Ecto neural progenitor cell (in vitro differentiated cells): ENCODE measurements around the gene MAPK10.
"Not testable (repeated sequence)": the region's sequence is repeated elsewhere in the genome, so short reads cannot be mapped to it uniquely, and the experiment has no call there.

Experiments
- DNase-seq: peaks from one replicate; pipeline ENCODE4 v3.0.0-alpha.2; 2018; ENCODE audit warnings: low spot score

MAPK10 gene

DNA sequence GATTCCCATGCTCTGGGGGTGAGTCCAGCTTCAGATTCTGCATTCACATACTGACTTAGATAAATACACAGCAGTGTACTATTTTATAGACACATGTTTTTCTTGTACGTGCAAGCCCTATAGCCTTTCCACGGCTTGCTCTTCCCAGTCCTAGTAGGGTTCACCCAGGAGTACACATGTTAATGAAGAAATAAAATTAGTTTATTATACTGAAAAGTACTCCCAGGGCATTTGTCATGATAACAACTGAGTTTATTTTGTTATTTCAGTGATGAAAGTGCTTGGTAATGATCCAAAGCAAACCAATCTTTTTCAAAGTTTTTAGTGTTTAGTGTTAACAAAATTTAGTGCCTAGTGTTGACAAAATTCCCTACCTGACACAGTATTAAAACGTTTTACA, 21.3 kb downstream of the MAPK10 start:
- no peak for DNase-seq

DNA sequence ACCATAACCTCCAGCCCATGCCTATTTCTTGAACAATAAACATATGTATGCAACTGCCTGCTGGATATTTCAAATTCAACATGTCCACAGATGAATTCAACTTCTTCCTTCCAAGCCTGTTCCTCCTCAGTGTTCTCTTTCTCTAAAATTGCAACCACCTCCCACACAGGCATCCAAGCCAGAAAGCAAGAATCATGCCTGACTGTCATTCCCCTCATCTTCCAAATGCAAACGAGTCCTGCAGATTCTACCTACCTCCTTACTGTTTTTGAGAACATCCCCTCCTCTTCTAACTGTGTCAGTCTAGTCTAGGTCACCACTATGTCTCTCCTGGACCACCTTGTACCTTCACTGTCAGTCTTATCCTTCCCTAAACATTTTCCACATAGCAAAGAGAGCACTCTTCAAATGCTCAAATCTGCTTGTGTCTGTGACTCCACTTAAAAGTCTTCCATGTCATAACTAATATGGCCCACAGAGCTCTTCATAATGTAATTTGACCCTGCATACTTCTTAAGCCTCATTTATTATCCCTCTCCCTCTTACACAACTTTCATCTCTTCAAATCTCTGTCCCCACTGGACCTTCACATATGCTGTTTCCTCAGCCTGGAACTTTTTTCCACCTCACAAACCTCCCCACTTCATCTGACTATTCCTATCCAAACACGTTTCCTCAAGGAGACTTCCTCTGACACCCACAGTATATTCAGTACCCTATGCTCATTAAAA, 25.7 kb downstream of the MAPK10 start:
- DNase-seq = no peak

DNA sequence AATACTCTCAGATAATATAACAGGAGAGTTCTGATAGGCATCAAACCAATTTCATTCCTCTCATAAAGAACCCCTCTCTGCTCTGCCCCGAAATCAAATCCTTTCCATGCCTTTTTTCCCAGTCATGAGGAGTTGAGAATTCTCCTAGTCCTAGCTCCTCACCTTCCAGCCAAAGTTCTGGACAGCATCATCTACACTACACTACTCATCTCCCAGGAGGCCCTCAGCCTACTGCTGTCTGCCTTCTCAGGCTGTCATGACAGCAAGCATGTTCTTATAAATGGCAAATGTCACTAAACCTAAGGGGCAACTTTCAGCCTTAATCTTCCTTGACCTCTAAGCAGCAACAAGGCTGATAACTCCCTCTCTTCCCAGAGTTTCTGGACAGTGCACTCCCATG, 26.6 kb downstream of the MAPK10 start:
- DNase-seq = no peak

DNA sequence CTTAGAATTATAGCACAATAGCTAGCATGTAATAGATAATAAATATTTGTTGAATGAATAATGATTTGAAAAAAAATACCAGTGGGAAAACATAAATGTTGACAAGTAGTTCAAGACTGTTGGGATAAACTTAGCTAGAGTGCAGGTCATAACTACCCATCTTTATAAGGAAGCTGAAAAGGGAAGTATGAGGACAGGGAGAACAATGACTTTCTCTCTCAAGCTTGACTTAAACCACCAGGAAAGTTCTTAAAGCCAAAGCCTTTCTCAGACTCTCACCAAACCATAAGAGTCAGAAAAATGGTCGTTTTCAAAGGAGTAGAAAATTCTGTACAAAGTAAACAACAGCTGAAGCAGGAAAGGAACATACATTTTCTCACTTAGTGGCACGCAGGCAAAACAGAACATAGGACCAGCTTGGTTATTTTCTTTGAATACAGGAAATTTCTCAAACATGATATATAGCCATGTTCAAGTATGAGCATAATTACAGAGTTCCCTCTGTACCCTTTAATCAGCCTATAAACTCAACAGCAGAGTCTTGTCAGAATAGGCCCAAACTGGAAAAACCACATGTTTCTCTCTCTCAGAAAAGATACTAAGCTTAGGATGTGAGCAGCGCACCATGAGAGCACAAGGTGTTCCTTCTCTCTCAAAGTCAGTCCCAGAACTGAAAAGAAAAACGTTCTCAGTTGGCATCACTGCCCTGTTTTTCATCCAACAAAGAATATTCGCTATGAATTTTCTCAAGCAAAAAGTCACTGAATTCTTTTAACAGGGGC, 28.7 kb downstream of the MAPK10 start:
- DNase-seq = no peak

DNA sequence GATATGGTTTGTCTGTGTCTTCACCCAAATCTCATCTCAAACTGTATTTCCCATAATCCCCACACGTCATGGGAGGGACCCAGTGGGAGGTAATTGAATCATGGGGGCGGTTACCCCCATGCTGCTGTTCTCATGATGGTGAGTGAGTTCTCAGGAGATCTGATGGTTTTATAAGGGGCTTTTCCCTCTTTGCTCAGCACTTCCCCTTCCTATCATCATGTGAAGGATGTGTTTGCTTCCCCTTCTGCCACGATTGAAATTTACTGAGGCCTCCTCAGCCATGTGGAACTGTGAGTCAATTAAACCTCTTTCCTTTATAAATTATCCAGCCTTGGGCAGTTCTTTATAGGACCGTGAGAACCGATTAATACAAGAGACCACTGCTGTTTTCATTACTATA, 29.4 kb downstream of the MAPK10 start:
- DNase-seq = not testable (repeated sequence)

DNA sequence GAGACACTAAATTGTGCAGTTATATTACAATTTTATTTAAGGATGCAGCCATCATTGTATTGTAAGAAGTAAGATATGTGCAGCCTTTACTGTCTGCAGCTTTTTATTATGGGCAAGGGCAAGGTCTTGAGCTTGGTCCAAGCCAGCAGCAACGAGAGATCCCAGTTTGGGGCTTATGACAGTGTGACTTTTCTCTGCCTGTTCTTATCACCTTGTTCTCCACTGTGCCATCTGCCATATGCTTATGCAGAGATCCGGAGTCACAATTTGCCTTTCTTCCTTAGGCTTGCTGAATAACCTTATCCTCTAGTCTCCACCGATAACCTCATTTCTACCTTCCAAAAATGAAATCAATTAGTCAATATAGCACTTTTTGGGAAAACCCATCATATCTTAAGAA, 30.4 kb downstream of the MAPK10 start:
- DNase-seq = no peak

DNA sequence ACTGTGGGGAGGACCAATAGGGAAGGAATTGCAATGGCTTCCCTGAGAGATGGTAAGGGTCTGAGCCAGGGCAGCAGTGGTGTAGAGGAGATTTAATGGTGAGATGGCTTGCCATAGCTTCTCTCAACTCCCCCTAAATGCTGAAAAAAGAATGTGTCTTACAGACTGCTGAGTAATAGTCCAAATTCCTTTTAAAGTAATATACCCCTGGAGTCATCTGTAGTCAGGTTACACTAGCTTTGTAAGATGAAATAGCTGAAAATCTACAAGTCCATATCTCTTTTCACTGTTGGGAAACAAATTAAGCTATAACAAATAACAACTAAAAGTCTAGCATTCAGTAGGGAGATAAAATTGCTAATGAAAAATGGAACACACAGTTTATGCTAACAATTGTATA, 33.5 kb downstream of the MAPK10 start:
- no peak for DNase-seq

DNA sequence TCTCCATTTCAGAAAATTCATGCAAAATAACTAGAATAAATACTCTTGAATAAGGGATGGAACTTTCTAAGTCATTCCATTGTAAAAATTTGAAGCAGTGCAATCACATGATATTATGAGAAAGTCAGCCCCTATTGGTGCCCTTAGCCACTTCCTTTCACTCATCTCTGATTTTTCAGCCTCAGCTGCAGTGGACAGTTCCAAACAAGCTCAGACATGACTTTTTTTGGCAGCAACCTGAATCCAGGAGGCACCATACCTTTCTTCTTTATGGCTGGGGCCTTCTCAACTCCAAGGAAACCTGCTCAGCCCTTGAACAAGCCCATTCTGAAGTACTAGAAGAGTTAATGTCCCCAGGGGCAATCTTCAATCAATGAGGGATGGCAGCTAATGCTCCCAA, 40.5 kb downstream of the MAPK10 start:
- DNase-seq = no peak

DNA sequence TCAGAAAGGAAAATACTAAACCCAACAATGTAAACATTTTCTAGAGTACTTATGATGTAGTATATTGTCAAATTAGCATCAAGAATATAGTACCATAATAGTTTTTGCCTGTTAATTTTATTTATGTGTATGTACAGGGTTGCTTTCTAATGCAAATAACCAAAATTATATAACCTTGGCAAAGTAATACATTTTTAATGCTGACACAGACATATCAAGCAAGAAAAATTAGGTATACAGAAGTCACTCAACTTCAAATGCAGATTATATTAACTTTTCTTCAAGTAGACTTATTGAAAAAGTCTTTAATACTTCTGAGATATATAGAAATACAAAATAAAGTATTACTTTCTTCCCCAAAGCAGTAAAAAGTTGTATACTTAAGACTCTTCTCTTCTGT, 44.3 kb downstream of the MAPK10 start:
- no peak for DNase-seq

DNA sequence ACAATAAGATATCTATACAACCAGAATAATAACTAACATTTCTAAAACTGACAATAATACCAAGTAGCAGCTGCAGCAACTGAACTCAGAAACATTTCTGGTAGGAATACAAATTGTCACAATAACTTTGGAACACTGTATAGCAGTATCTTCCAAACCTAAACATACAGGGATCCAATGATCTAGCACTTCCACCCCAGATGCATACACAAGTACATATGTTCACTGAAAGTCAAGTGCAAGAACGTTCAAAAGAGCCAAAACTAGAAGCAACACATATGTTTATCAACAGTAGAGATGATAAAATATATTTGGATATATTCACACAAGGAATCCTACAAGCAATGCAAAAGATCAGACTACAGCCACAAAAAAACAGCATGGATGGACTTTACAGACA, 46.2 kb downstream of the MAPK10 start:
- DNase-seq = no peak

DNA sequence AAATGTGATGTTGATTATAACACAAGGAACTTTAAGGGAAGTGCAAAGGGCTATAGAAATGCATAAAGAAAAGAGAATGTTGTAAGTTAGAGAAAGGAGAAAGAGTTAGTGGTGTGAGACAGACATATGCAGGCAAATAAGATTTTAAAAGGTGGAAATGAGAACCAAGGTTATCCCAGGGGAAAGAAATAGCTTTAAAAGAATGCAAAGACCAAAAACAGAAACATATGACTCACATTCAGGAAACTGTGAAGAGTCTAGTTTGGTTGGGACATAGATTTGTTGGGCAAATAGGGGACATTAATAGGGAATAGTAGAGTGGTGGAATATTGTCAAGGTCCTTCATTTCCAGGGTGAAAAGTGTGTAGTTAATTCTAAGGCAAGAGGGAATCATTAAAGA, 52.4 kb downstream of the MAPK10 start:
- DNase-seq = no peak

DNA sequence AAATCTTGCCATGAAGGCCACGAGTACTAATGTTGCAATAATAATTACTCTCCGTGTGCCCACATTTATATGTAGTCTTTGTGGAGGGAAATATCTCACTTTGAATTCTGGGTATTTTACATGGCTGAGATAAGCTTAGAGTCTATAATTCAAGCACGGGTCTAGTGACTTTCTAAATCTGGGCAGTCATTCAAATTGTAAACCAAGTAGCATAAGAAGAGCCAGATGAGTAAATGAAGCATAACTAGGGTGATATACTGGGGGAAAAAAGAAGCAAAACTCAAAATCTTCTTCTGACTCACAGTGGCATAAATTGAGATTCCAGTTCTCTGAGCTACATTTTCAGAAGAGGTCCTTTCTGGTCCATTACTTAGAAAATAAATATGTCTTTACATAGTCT, 53.0 kb downstream of the MAPK10 start:
- DNase-seq = no peak

DNA sequence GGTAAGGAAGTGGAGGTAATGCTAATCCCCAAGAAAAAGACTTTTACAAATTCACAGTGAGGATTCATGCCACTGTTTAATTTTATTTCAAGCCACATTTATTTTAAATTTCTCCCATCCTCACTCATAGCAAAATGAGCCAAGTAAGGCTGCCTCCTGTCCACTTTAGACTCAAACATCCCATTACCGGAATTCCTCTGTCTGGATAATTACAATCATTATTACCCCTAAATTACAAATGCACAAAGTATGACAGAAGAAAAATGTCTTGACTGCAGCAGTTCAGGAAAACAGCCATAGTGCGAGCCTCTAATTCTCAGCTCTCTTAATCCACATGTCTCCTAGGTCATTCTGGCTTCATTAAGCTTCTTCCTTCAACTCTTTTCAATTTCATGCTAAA, 57.0 kb downstream of the MAPK10 start:
- no peak for DNase-seq

DNA sequence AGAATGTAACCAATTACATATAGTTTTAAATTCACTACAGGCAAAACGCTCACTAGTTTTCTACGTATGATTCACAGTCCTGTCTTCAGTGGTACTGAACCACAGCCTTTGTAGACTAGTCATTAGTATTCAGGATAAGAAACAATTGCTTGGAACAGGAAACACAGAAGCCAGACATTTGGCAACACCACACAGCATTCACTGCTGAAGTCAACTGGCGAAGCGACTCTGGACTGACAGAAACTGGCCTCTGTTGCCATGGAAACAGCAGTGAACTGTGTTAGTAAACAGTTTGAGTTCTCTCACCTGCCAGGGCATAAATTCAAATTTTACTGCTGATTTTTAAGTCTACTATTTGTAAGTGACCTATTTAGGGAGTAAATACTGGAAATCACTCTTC, 57.6 kb downstream of the MAPK10 start:
- DNase-seq = no peak

DNA sequence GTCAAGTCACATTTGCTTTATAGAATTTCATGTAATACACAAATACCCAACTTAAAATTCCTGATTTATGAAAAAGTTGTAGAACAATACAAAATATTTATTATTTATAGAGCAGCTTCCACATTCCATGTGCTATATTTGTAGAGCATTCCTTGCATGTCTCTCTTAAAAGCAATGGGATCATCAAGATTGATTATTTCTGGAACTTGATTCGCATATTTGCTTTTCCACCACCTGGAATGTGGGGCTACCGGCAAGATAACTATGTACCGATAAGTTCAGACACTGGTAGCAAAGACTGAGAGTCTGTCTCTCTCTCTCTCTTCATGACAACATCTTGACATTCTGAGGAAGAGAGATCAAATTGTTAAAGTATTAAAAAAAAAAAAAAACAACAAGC, 59.3 kb downstream of the MAPK10 start:
- DNase-seq = no peak

DNA sequence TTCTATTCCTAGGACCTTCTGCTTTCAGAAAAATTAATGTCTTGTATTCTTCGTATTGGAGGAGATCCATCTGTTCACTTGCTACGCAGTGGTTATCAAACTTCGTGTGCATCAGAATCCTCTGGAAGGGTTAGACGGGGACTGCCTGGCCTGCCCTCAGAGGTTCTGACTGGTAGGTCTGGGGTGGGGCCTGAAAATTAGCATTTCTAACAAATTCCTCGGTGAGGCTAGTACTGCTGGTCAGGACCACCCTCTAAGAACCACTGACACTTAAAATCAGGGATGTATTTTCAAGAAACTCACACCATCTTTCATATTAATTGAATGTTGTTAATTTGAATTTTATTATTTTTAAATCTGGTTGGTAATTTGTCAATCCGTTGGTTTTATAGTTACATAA, 63.0 kb downstream of the MAPK10 start:
- DNase-seq = no peak

DNA sequence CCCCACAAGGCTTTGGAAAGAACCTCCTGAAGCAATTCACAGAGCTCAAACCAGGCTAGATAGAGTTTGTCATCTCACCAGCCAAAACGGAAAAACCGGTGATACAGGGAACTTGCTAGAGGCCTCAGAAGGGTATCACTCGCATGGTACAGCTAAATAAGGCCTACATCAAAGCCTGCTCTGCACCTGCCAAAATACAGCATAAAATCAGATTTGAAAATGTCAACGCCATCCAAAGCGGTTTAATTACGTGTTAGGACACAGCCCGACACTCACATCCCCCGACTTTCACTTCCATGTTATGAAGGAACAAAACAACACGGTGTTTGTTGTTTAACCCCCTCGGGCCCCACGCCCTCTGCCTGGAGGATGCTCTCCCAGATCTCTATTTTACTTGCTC, 65.0 kb downstream of the MAPK10 start:
- no peak for DNase-seq

DNA sequence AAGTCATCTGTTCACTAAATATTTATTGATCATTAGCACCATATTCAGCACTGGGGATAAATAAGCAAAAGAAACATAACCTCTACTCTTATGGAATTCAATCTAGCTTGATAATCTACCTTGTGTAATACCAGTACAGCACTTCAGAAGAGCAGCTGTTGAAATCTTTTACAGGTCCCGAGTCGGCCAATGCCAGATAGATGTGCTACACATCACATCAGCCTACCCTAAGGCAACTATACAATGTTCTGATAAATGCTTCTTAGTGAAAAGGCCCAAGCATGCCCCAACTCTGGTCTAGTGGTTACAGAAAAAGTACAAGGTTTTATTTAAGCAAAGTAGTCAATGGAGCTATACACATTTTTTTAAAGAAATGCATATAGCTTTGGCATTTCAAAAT, 68.7 kb downstream of the MAPK10 start:
- no peak for DNase-seq

DNA sequence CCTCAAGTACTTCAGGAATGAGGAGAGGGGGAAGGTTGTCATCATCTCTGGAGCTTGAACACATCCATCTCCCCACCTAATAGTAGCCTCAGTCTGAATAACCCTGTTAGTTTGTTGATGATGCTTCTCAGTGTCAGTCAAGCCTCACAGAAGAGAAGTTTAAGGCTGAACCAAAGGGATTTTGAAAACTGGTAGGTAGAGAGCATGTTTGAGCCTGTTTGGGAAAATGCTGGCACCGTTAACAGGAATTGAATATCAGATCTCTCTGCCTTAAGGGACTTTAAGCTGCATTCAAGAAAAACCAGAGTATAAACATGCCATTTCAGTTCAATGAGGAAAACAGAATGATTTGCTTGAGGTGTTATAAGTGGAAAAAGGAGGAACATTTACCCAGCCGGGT, 73.1 kb downstream of the MAPK10 start:
- no peak for DNase-seq

DNA sequence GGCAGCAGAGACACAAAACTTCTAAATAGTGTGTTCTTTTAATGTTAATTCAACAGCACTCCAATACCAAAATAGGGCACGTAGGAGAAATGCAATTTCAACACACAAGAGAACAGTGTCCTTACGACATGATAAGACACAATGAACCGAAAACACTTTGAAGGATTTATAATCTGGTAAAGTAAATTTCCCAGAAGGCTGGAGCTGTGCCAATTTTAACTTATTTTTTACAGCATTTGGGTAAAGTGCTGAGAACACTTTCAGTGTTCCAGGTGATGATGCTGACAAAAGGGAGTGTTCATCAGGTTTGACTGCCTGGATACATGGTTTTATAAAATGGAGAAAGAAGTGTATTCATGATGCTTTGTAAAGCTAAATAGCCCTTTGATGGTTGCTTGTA, 76.5 kb downstream of the MAPK10 start:
- DNase-seq = no peak

DNA sequence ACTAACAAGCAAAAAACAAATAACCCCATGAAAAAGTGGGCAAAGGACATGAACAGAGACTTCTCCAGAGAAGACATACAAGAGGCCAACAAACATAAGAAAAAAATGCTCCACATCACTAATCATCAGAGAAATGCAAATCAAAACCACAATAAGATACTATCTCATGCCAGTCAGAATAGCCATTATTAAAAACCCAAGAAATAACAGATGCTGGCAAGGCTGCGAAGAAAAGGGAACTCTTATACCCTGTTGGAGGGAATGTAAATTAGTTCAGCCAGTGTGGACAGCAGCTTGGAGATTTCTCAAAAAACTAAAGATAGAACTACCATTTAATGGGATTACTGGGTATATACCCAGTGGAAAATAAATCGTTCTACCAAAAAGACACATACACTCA, 79.6 kb downstream of the MAPK10 start:
- no peak for DNase-seq

DNA sequence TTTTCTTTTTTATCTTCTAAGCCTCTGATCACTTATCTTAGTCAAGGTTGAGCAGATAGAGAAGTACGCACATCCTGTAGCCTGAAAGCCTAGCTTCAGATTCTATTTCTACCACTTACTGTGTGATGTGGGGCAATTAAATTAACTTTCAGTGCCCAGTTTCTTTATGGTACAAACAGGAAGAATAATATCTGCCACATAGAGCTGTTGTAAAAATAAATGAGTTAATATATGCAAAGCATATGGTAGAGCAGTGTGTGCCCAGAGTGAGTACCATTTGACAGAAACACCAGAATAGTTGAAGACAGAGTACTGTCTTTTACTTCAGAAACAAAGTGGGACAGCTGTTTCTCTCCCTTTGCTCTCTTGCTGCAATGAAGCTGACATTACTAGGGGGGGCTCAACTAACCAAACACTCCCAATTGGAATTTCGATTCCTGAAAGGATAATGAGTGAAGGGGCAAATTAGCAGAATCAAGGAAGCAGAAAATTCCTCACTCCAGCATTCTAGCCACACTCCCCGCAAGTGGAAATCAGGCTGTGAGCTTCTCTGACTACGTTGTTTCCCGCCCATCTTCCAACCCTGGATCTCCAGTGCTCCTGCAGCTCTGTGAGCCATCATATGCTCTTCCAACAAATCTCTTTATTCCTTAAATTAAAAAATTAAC, 80.4 kb downstream of the MAPK10 start:
- peak; percentile 42 for DNase-seq

DNA sequence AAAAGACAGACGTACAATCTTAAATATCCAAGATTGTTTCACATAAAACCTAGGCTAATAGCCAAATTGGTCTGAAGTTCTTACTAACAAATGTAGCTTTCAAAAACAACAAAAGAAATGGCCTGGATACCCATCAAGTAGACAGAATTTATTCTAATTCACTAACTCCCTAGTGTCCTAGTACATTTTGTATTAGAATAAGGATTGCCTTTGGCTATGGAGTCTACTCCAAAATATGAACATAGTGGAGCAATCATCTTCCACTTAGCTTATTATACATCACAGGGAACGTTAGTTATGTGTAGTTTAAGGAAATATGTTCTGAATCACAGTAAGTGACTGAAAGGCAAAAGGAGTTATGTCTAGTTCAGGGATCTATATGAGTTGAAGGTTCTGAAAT, 81.7 kb downstream of the MAPK10 start:
- no peak for DNase-seq
